Thyroid gland (tissue), 4 donors: Measurements from ENCODE around the gene TMEM219. TPM values are rescaled to one million over a fixed set of nuclear protein-coding genes. Genes with fewer than 3 reads are reported as not detected.

Experiments used
- DNase-seq, 2 donors: peaks; one replicate each; pipeline ENCODE4 v3.0.0-alpha.2; 2019
- H3K27ac ChIP-seq, 3 donors: fragments of 200-600 bp; sonication (generic); 1 replicate in 2 of 3; 2 replicates in 1 of 3; pipeline ENCODE4 v1.5.1; 2016 to 2019; ENCODE audit warnings: mild to moderate bottlenecking in 1 of 3, moderate library complexity in 1 of 3
- H3K27me3 ChIP-seq: fragments of 200-600 bp; sonication (generic); one replicate; pipeline ENCODE4 v1.5.1; 2019
- H3K36me3 ChIP-seq, 2 donors: fragments of 200-600 bp; sonication (generic); one replicate each; pipeline ENCODE4 v1.5.1; 2016 to 2019
- H3K4me1 ChIP-seq, 2 donors: fragments of 200-600 bp; sonication (generic); one replicate each; pipeline ENCODE4 v1.5.1; 2017 to 2019
- H3K4me3 ChIP-seq, 3 donors: fragments of 200-600 bp; sonication (generic); replicated peaks in 1 of 3; 1 replicate in 2 of 3; 2 replicates in 1 of 3; pipeline ENCODE4 v1.5.1; 2016; ENCODE audit warnings: mild to moderate bottlenecking in 1 of 3
- H3K9me3 ChIP-seq: fragments of 200-600 bp; sonication (generic); one replicate; pipeline ENCODE4 v1.5.1; 2017
- CTCF ChIP-seq, 6 experiments: fragments of 200-600 bp in 3 of 6; fragments of 450-650 bp in 3 of 6; sonication (generic) in 3 of 6; IDR thresholded peaks; one replicate each; pipeline ENCODE4 v1.5.1; 2016 to 2019; ENCODE audit warnings: antibody characterized with exemption in 6 of 6, mild to moderate bottlenecking in 2 of 6, inconsistent platforms in 1 of 6, moderate library complexity in 1 of 6
- POLR2A ChIP-seq, 2 donors: fragments of 450-650 bp; IDR thresholded peaks; one replicate each; pipeline ENCODE4 v1.6.1; 2017; ENCODE audit warnings: antibody characterized with exemption in 2 of 2, mild to moderate bottlenecking in 2 of 2, moderate library complexity in 1 of 2
- WGBS, 2 donors: methylation state at CpG; one replicate each; pipeline ENCODE4 v1.1.5; 2017; 5-methylcytosine and 5-hydroxymethylcytosine counted together
- intact Hi-C: fragments of 100-400 bp; cut with DNase I; formaldehyde crosslinking; loops from one replicate; pipeline ENCODE4 v1.15.1; 2023
- total RNA-seq, 4 donors: library from RNA; depleted of rRNA; stranded (reverse); fragments of >200 nt; gene quantifications; one replicate each; pipeline ENCODE4 v1.2.3, GENCODE V29; 2016

TMEM219 gene
- total RNA-seq, 4 donors from 2014 or later, result 93.2 to 140 (median 135) TPM

DNA sequence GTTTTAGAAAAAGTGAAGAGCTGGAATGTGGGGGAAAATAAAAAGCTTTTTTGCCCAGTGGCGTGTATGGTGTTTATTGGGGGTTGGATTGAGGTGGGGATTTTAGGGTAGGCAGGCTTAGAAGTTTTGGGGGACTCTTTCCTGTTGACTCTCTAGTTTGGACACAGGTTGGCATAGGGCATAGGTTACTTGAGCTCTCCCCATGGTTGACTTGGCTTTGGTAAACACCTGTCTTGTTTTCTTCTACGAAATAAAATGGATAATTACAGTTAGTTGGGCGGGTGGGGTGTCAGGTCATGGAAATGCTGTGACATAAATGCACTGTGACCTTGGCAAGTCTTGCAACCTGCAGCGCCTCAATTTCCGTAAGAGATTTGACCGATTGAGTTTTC lies 11.1 kb downstream of the TMEM219 start:
- no peaks in the 10 kb centered on the region for H3K27me3 ChIP-seq
- intact Hi-C loops, result no loop called here
- peaks cover 15 to 33% of the 10 kb centered on the region in 2 donors for H3K4me1 ChIP-seq
- H3K9me3 ChIP-seq, result no peaks in the 10 kb centered on the region
- 66 to 74% methylated on average over 6 of the region's 6 CpGs for WGBS, 2 donors
- no peak overlapping the region for H3K27ac ChIP-seq
- no peak for DNase-seq
- TF ChIP-seq POLR2A (IDR thresholded peaks at IDR 0.05), result no peak
- TF ChIP-seq CTCF (IDR thresholded peaks at IDR 0.05), result no peak
- peaks cover 7 to 24% of the 10 kb centered on the region in 2 donors for H3K36me3 ChIP-seq
- no peak overlapping the region for H3K4me3 ChIP-seq

DNA sequence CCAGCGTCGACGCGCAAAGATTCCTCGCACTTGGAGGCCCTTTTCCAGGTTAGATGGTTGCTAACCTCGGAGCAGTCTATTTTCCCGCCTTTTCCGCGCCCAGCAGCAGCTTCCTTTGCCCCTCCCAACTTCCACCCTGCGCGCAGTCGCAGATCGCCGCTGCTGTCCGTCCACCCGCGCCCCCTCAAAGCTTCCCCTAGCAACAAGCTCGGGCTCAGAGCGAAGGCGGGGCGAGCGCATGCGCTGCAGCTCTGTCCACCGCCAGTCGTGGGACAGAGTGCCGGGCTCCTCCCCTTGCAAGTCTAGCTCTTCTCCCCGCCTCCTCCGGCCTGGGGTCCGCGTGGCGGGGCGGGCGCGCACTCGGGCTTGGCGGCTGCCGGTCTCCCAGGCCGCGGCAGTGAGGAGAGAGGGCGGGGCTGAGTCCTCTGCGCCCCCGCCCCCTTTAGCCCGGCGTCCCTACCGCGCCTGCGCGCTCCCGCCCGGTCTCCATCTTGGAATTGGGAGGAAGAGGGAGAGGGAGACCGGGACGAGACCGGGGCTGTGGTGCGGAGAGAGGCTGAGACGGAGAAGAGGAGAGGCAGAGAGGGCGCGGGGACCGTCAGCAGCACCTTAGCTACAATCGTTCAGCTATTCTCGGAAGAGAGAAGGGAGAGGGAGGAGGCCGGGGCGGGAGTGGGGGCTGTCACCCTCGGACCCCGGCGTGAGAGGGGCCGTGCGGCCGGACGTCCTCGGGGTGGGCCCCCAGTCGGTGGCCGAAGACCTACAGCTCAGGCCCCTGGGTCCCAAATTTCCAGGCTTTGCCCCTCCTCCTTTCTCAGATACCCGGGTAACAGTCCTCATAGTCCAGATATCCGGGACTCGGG lies 11.7 kb downstream of the TMEM219 start, which contains the start of gene TAOK2:
Gene TAOK2 (plus strand): TSS at position 485 of the 863 bp plus-strand sequence. CDS start 3,905 bp downstream, outside the sequence.
- Histone ChIP-seq H3K9me3 (no peaks in the 10 kb centered on the region), H3K4me3 (peak within 1 kb of the TSS; percentile 24 to 94 (median 66)), H3K36me3 (peaks cover 10 to 24% of the 10 kb centered on the region in 2 donors), H3K27me3 (no peaks in the 10 kb centered on the region), H3K27ac (peak within 1 kb of the TSS; percentile 58 to 85 (median 75)), H3K4me1 (peaks cover 15 to 33% of the 10 kb centered on the region in 2 donors)
- peak; percentile 99 for DNase-seq
- no peak for TF ChIP-seq CTCF (IDR thresholded peaks at IDR 0.05)
- TF ChIP-seq POLR2A (IDR thresholded peaks at IDR 0.05), result peak in 1 of 2 donors; percentile 87
- WGBS, 2 donors, result 2 to 5% methylated on average over 37 to 60 of the region's 75 CpGs
- intact Hi-C loops, result no loop called here

DNA sequence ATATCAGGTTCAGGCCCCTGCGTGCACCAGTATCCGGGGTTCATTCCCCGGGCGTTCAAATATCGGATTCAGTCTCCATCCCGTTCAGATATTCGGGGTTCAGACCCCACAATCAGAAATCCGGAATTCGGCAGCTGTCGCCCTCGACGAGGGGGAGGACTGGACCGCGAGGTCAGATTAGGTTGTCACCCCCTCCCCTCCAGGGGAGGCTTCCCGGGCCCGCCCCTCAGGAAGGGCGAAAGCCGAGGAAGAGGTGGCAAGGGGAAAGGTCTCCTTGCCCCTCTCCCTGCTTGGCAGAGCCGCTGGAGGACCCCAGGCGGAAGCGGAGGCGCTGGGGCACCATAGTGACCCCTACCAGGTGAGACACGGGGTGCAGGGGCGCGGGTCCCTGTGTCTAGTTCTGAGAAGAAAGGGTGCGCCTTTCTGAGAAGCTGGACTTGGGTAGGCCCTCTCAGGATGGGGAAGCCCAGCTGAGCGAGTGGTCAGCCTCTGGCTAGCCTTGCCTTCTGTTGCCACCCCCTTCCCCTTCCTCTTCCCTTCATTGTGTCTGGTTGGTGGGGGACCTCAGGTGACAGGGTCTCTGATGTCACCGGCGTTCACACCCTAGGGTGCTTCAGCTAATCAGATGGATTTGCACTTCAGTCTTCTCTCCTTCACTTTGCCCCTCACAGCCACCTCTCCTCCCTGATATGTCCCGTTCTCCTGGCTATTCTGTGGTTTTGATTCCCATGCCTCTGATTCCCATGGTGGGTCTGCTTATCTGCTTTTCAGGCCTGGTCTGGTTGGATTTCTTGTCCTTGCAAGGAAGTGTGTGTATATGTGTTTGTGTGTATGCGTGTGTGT lies 12.6 kb downstream of the TMEM219 start:
- no peaks in the 10 kb centered on the region for H3K9me3 ChIP-seq
- WGBS, 2 donors, result 2 to 3% methylated on average over 21 to 23 of the region's 31 CpGs
- intact Hi-C loops, result no loop called here
- peak overlapping the region; percentile 24 to 94 (median 66) for H3K4me3 ChIP-seq
- no peaks in the 10 kb centered on the region for H3K27me3 ChIP-seq
- TF ChIP-seq POLR2A (IDR thresholded peaks at IDR 0.05), result no peak
- no peak for TF ChIP-seq CTCF (IDR thresholded peaks at IDR 0.05)
- peak; percentile 8 to 22 for DNase-seq
- peak overlapping the region; percentile 58 to 85 (median 75) for H3K27ac ChIP-seq
- H3K4me1 ChIP-seq, result peaks cover 15 to 33% of the 10 kb centered on the region in 2 donors
- peaks cover 19 to 26% of the 10 kb centered on the region in 2 donors for H3K36me3 ChIP-seq

- WGBS, 2 donors, result 63 to 73% methylated on average over 5 of the region's 5 CpGs
- H3K27me3 ChIP-seq, result no peaks in the 10 kb centered on the region
- H3K36me3 ChIP-seq, result peaks cover 24 to 31% of the 10 kb centered on the region in 2 donors
- no peaks in the 10 kb centered on the region for H3K9me3 ChIP-seq
- DNase-seq, result no peak
- H3K4me1 ChIP-seq, result peaks cover 15 to 33% of the 10 kb centered on the region in 2 donors
- peak overlapping the region in 2 of 3 donors; percentile 8 to 75 for H3K27ac ChIP-seq
- peak overlapping the region; percentile 24 to 94 (median 66) for H3K4me3 ChIP-seq
- TF ChIP-seq POLR2A (IDR thresholded peaks at IDR 0.05) (no peak), CTCF (IDR thresholded peaks at IDR 0.05) (no peak)
- intact Hi-C loops, result no loop called here
Measured at GRCh38 chr16:29975134-29975538, 13.3 kb downstream of the TMEM219 start.
